CD8-positive, alpha-beta memory T cell (primary cell): Measurements from ENCODE around the gene PCNT. TPM values are rescaled to one million over a fixed set of nuclear protein-coding genes. Genes with fewer than 3 reads are reported as not detected.
"Not testable (repeated sequence)": the region's sequence is repeated elsewhere in the genome, so short reads cannot be mapped to it uniquely, and the experiment has no call there.

Source experiments
- CTCF ChIA-PET: fragments of 350-600 bp; sonication (Branson Sonifier 250); formaldehyde crosslinking; loops from one replicate; lab custom pipeline; 2021; ENCODE audit warnings: antibody characterized with exemption; lab: Charles Lee
- POLR2A ChIA-PET: fragments of 350-600 bp; sonication (Branson Sonifier 250); formaldehyde crosslinking; loops from one replicate; lab custom pipeline; 2021; ENCODE audit warnings: antibody characterized with exemption; lab: Charles Lee
- DNase-seq, 5 donors: peaks; one replicate each; pipeline versions ENCODE4 v3.0.0 to v3.0.0-alpha.2; 2020 to 2022; ENCODE audit warnings: mixed read lengths in 1 of 5
- H3K27ac ChIP-seq: one replicate; pipeline ENCODE4 v1.7.0; 2013; ENCODE audit warnings: low read depth, mild to moderate bottlenecking, low read length, moderate library complexity
- H3K27me3 ChIP-seq: 2 replicates; pipeline ENCODE4 v1.7.0; 2013; ENCODE audit warnings: low read length, mild to moderate bottlenecking; ENCODE audit not compliant: insufficient read depth, poor library complexity, severe bottlenecking
- H3K36me3 ChIP-seq: 2 replicates; pipeline ENCODE4 v1.7.0; 2013; ENCODE audit warnings: mild to moderate bottlenecking, low read length, moderate library complexity; ENCODE audit not compliant: insufficient read depth
- H3K4me1 ChIP-seq: 2 replicates; pipeline ENCODE4 v1.7.0; 2013; ENCODE audit warnings: mild to moderate bottlenecking, low read length, moderate library complexity; ENCODE audit not compliant: insufficient read depth
- H3K4me3 ChIP-seq: 2 replicates; pipeline ENCODE4 v1.7.0; 2013; ENCODE audit warnings: mild to moderate bottlenecking, low read length
- H3K9me3 ChIP-seq: 2 replicates; pipeline ENCODE4 v1.7.0; 2013; ENCODE audit warnings: mild to moderate bottlenecking, low read length
- H3K27ac Mint-ChIP-seq, 8 donors: one replicate each; pipeline ENCODE4 v1.8.0; 2020 to 2021; ENCODE audit warnings: mixed read lengths in 8 of 8, mild to moderate bottlenecking in 6 of 8, inconsistent platforms in 3 of 8, moderate library complexity in 3 of 8
- H3K27me3 Mint-ChIP-seq, 2 donors: one replicate each; pipeline ENCODE4 v1.8.0; 2020 to 2021; ENCODE audit warnings: mixed read lengths in 2 of 2, mild to moderate bottlenecking in 1 of 2, moderate library complexity in 1 of 2
- H3K36me3 Mint-ChIP-seq, 3 donors: one replicate each; pipeline ENCODE4 v1.8.0; 2020 to 2021; ENCODE audit warnings: mixed read lengths in 3 of 3, inconsistent platforms in 1 of 3, mild to moderate bottlenecking in 1 of 3
- H3K4me1 Mint-ChIP-seq, 3 donors: one replicate each; pipeline ENCODE4 v1.8.0; 2020 to 2021; ENCODE audit warnings: mixed read lengths in 3 of 3, inconsistent platforms in 1 of 3, mild to moderate bottlenecking in 1 of 3
- H3K4me3 Mint-ChIP-seq, 7 donors: one replicate each; pipeline ENCODE4 v1.8.0; 2020 to 2021; ENCODE audit warnings: mixed read lengths in 7 of 7, mild to moderate bottlenecking in 6 of 7, moderate library complexity in 4 of 7, inconsistent platforms in 2 of 7
- H3K9me3 Mint-ChIP-seq, 5 donors: one replicate each; pipeline ENCODE4 v1.8.0; 2020 to 2022; ENCODE audit warnings: mixed read lengths in 5 of 5, mild to moderate bottlenecking in 3 of 5, moderate library complexity in 2 of 5, inconsistent platforms in 1 of 5
- polyA plus RNA-seq: library from polyadenylated mRNA; unstranded; fragments of 300-500 nt; fragmentation: Illumina TruSeq; gene quantifications from one replicate; pipeline ENCODE4 v1.2.3, GENCODE V29; 2021
- total RNA-seq, 2 experiments: library from RNA; stranded (reverse); gene quantifications; one replicate each; pipeline ENCODE4 v1.2.3, GENCODE V29; 2021

The PCNT gene
- total and polyA plus RNA-seq, 3 experiments from 2014 or later: 27.1 to 60.1 (median 54.8) TPM

GRCh38 chr21:46401186-46401910 lies 77.4 kb downstream of the PCNT start:
- no peaks in the 10 kb centered on the region for H3K9me3 Mint-ChIP-seq
- Histone ChIP-seq H3K27me3 (no peaks in the 10 kb centered on the region), H3K4me3 (no peak overlapping the region), H3K4me1 (no peaks in the 10 kb centered on the region), H3K27ac (no peak overlapping the region), H3K36me3 (peaks cover 8% of the 10 kb centered on the region), H3K9me3 (no peaks in the 10 kb centered on the region)
- ChIA-PET CTCF (no interaction called here), POLR2A (no interaction called here)
- H3K36me3 Mint-ChIP-seq: peaks cover 14 to 70% (median 15%) of the 10 kb centered on the region in 3 donors
- no peaks in the 10 kb centered on the region for H3K27me3 Mint-ChIP-seq
- peaks cover 0 to 4% (median 0%) of the 10 kb centered on the region in 3 donors for H3K4me1 Mint-ChIP-seq
- peak overlapping the region in 1 of 8 donors; percentile 51 for H3K27ac Mint-ChIP-seq
- DNase-seq: no peak
- H3K4me3 Mint-ChIP-seq: no peak overlapping the region

- Mint-ChIP-seq H3K27me3 (no peaks in the 10 kb centered on the region), H3K4me1 (peaks cover 0 to 5% (median 0%) of the 10 kb centered on the region in 3 donors), H3K36me3 (peaks cover 8 to 61% (median 11%) of the 10 kb centered on the region in 3 donors), H3K27ac (peak overlapping the region in 2 of 8 donors; percentile 43 to 58), H3K4me3 (no peak overlapping the region), H3K9me3 (no peaks in the 10 kb centered on the region)
- ChIA-PET POLR2A (interaction anchor here (0.5 kb wide), 1 partner anchor 53 kb away, joined by 3 read pairs; no protein-coding TSS in a partner anchor), CTCF (no interaction called here)
- Histone ChIP-seq H3K36me3 (peaks cover 4% of the 10 kb centered on the region), H3K4me1 (no peaks in the 10 kb centered on the region), H3K27ac (no peak overlapping the region), H3K9me3 (no peaks in the 10 kb centered on the region), H3K27me3 (no peaks in the 10 kb centered on the region), H3K4me3 (no peak overlapping the region)
- no peak for DNase-seq
Observed at GRCh38 chr21:46402421-46402820, 78.5 kb downstream of the PCNT start.

GRCh38 chr21:46403234-46403811 lies 79.4 kb downstream of the PCNT start:
- peak overlapping the region in 2 of 8 donors; percentile 52 to 66 for H3K27ac Mint-ChIP-seq
- H3K9me3 ChIP-seq, POLR2A ChIA-PET, H3K4me3 ChIP-seq, CTCF ChIA-PET, H3K36me3 ChIP-seq, H3K27me3 Mint-ChIP-seq, DNase-seq, H3K27me3 ChIP-seq, H3K4me1 ChIP-seq, H3K27ac ChIP-seq, H3K9me3 Mint-ChIP-seq, H3K4me3 Mint-ChIP-seq, H3K4me1 Mint-ChIP-seq: not testable (repeated sequence)
- peaks cover 8 to 57% (median 11%) of the 10 kb centered on the region in 3 donors for H3K36me3 Mint-ChIP-seq

GRCh38 chr21:46404306-46404705 lies 80.3 kb downstream of the PCNT start:
- H3K36me3 Mint-ChIP-seq: peaks cover 7 to 51% (median 11%) of the 10 kb centered on the region in 3 donors
- H3K9me3 Mint-ChIP-seq: no peaks in the 10 kb centered on the region
- H3K4me3 Mint-ChIP-seq: no peak overlapping the region
- Histone ChIP-seq H3K27ac (no peak overlapping the region), H3K4me1 (no peaks in the 10 kb centered on the region), H3K9me3 (no peaks in the 10 kb centered on the region), H3K27me3 (no peaks in the 10 kb centered on the region), H3K4me3 (no peak overlapping the region), H3K36me3 (no peaks in the 10 kb centered on the region)
- POLR2A ChIA-PET: no interaction called here
- CTCF ChIA-PET: no interaction called here
- H3K27me3 Mint-ChIP-seq: no peaks in the 10 kb centered on the region
- no peak for DNase-seq
- peak overlapping the region in 1 of 8 donors; percentile 22 for H3K27ac Mint-ChIP-seq
- H3K4me1 Mint-ChIP-seq: peaks cover 0 to 5% (median 0%) of the 10 kb centered on the region in 3 donors

GRCh38 chr21:46406001-46406400 lies 82.0 kb downstream of the PCNT start:
- H3K27me3 Mint-ChIP-seq: no peaks in the 10 kb centered on the region
- POLR2A ChIA-PET: no interaction called here
- peaks cover 3 to 47% (median 5%) of the 10 kb centered on the region in 3 donors for H3K36me3 Mint-ChIP-seq
- peak overlapping the region in 4 of 8 donors; percentile 7 to 64 (median 49) for H3K27ac Mint-ChIP-seq
- Histone ChIP-seq H3K27ac (no peak overlapping the region), H3K4me1 (no peaks in the 10 kb centered on the region), H3K4me3 (no peak overlapping the region), H3K36me3 (peaks cover 6% of the 10 kb centered on the region), H3K9me3 (no peaks in the 10 kb centered on the region), H3K27me3 (no peaks in the 10 kb centered on the region)
- CTCF ChIA-PET: no interaction called here
- no peaks in the 10 kb centered on the region for H3K9me3 Mint-ChIP-seq
- no peak for DNase-seq
- H3K4me3 Mint-ChIP-seq: no peak overlapping the region
- peaks cover 10 to 16% (median 10%) of the 10 kb centered on the region in 3 donors for H3K4me1 Mint-ChIP-seq

GRCh38 chr21:46409641-46410406 lies 85.9 kb downstream of the PCNT start:
- Histone ChIP-seq H3K27me3 (no peaks in the 10 kb centered on the region), H3K36me3 (peaks cover 7% of the 10 kb centered on the region), H3K27ac (no peak overlapping the region), H3K9me3 (no peaks in the 10 kb centered on the region), H3K4me1 (no peaks in the 10 kb centered on the region), H3K4me3 (no peak overlapping the region)
- DNase-seq: peak in 1 of 5 donors; percentile 14
- H3K9me3 Mint-ChIP-seq: no peaks in the 10 kb centered on the region
- H3K36me3 Mint-ChIP-seq: peaks cover 0 to 39% (median 8%) of the 10 kb centered on the region in 3 donors
- ChIA-PET POLR2A (no interaction called here), CTCF (no interaction called here)
- H3K4me3 Mint-ChIP-seq: peak overlapping the region in 5 of 7 donors; percentile 38 to 67 (median 46)
- H3K27ac Mint-ChIP-seq: peak overlapping the region in 3 of 8 donors; percentile 29 to 57 (median 38)
- H3K4me1 Mint-ChIP-seq: peaks cover 10 to 16% (median 10%) of the 10 kb centered on the region in 3 donors
- H3K27me3 Mint-ChIP-seq: no peaks in the 10 kb centered on the region

- CTCF ChIA-PET: no interaction called here
- Histone ChIP-seq H3K9me3 (no peaks in the 10 kb centered on the region), H3K4me1 (no peaks in the 10 kb centered on the region)
Observed at GRCh38 chr21:46410516-46410915, 86.6 kb downstream of the PCNT start.

More at GRCh38 chr21:46410516-46410915, 86.6 kb downstream of the PCNT start:
- Mint-ChIP-seq H3K36me3 (peaks cover 0 to 42% (median 8%) of the 10 kb centered on the region in 3 donors), H3K4me1 (peaks cover 10 to 16% (median 10%) of the 10 kb centered on the region in 3 donors), H3K9me3 (no peaks in the 10 kb centered on the region), H3K27me3 (no peaks in the 10 kb centered on the region), H3K4me3 (no peak overlapping the region), H3K27ac (peak overlapping the region in 1 of 8 donors; percentile 32)
- Histone ChIP-seq H3K36me3 (peaks cover 7% of the 10 kb centered on the region), H3K27me3 (no peaks in the 10 kb centered on the region), H3K4me3 (no peak overlapping the region), H3K27ac (no peak overlapping the region)
- POLR2A ChIA-PET: no interaction called here
- peak in 1 of 5 donors; percentile 13 for DNase-seq
